GM12872 (cell line): Measurements from ENCODE around the gene UTS2B.

Source experiments
- TF ChIP-seq, protein P1 (sequence below): IDR thresholded peaks from 3 replicates; pipeline ENCODE4 v1.5.1; 2011; ENCODE audit warnings: low read depth, mild to moderate bottlenecking, low read length, moderate library complexity; ENCODE audit not compliant: insufficient read depth

Gene UTS2B

DNA sequence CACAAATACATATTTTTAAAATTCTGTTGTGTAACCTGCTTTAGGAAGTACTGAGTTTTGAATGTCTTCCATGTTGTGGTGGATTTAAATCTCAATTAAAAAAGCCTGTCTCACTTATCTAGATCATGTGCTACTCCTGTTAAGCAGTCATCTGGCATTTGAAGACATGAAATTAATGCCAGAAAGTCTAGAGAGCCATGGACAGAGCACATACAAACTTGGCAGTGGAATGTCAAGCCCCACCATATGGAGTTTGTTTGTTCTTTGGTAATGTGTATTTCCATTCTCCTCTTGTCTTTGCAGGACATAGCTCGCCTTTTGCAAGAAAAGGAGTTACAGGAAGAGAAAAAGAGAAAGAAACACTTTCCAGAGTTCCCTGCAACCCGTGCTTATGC is 39.3 kb upstream of the UTS2B start:
- TF ChIP-seq, protein P1, sequence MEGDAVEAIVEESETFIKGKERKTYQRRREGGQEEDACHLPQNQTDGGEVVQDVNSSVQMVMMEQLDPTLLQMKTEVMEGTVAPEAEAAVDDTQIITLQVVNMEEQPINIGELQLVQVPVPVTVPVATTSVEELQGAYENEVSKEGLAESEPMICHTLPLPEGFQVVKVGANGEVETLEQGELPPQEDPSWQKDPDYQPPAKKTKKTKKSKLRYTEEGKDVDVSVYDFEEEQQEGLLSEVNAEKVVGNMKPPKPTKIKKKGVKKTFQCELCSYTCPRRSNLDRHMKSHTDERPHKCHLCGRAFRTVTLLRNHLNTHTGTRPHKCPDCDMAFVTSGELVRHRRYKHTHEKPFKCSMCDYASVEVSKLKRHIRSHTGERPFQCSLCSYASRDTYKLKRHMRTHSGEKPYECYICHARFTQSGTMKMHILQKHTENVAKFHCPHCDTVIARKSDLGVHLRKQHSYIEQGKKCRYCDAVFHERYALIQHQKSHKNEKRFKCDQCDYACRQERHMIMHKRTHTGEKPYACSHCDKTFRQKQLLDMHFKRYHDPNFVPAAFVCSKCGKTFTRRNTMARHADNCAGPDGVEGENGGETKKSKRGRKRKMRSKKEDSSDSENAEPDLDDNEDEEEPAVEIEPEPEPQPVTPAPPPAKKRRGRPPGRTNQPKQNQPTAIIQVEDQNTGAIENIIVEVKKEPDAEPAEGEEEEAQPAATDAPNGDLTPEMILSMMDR = no peak

- TF ChIP-seq, protein P1 = no peak
Observed at GRCh38 chr3:191368755-191369615, 38.7 kb upstream of the UTS2B start.

GRCh38 chr3:191366675-191367074 is 36.3 kb upstream of the UTS2B start:
- TF ChIP-seq, protein P1 = no peak

DNA sequence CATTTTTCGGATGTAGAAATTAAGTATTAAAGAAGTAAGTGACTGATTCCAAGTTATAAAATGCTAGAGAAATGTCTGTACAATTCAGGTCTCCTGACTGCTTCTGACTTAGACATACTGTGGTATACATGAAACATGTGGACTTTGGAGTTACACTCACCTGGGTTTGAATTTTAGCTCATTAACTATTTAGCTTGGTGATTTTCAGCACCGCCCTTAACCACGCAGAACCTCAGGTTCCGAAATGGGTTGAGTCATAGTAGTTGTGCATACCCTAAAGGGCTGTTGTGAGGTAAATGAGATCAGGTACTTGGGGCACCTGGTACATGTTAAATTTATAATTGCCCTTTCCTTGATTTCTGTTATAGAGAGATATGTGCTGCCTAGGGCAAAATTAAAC is 32.9 kb upstream of the UTS2B start:
- TF ChIP-seq, protein P1 = no peak

- TF ChIP-seq, protein P1 = no peak
Observed at GRCh38 chr3:191362524-191363090, 32.3 kb upstream of the UTS2B start.

GRCh38 chr3:191362037-191362436 is 31.7 kb upstream of the UTS2B start:
- TF ChIP-seq, protein P1 = no peak

DNA sequence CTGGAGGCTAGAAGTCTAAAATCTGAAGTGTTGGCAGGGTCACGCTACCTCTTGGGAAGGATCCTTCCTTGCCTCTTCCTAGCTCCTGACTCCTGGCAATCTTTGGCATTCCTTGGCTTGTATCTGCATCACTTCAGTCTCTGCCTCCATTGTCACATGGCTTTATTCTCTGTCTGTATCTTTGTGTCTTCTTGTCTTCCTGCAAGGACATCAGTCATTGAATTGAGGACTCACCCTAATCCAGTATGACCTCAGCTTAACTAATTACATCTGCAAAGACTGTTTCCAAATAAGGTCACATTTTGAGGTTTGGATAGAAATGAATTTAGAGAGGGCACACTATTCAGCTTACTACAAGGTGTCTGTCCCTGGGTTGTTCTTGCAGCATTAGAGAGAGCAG is 31.1 kb upstream of the UTS2B start:
- TF ChIP-seq, protein P1 = no peak
